Thoracic aorta (tissue), 2 donors: ENCODE results near the gene LRSAM1. TPM values are rescaled to one million over a fixed set of nuclear protein-coding genes. Genes with fewer than 3 reads are reported as not detected.

ENCODE experiments used
- ATAC-seq: fragments of 150-250 bp; one replicate; pipeline ENCODE4 v1.8.0; 2017; ENCODE audit warnings: low read depth; ENCODE audit not compliant: insufficient number of reproducible peaks, low FRiP score
- DNase-seq: peaks from one replicate; pipeline ENCODE4 v3.0.0-alpha.2; 2020; ENCODE audit warnings: low spot score
- H3K27ac ChIP-seq, 2 donors: fragments of 200-600 bp; sonication (generic); 1 replicate in 1 of 2; 2 replicates in 1 of 2; pipeline ENCODE4 v1.5.1; 2016; ENCODE audit warnings: mild to moderate bottlenecking in 2 of 2, moderate library complexity in 2 of 2
- H3K27me3 ChIP-seq: fragments of 200-600 bp; sonication (generic); replicated peaks from 2 replicates; pipeline ENCODE4 v1.6.0; 2016; ENCODE audit warnings: mild to moderate bottlenecking; ENCODE audit not compliant: insufficient read depth
- H3K36me3 ChIP-seq: fragments of 200-600 bp; sonication (generic); one replicate; pipeline ENCODE4 v1.5.1; 2016
- H3K4me1 ChIP-seq, 2 donors: fragments of 200-600 bp; sonication (generic); 1 replicate in 1 of 2; 2 replicates in 1 of 2; pipeline versions ENCODE4 v1.5.1 to v1.6.0; 2016; ENCODE audit warnings: low read depth in 2 of 2, mild to moderate bottlenecking in 1 of 2; ENCODE audit not compliant: control insufficient read depth in 1 of 2
- H3K4me3 ChIP-seq: fragments of 200-600 bp; sonication (generic); 2 replicates; pipeline ENCODE4 v1.5.1; 2016; ENCODE audit warnings: mild to moderate bottlenecking
- H3K9me3 ChIP-seq: fragments of 200-600 bp; sonication (generic); 2 replicates; pipeline ENCODE4 v1.5.1; 2016
- total RNA-seq, 2 donors: library from RNA; depleted of rRNA; stranded (reverse); fragments of >200 nt; gene quantifications; one replicate each; pipeline versions ENCODE4 v1.1.0 to v1.2.3, GENCODE V29; 2016
- TF ChIP-seq, protein P1 (sequence below): fragments of 200-600 bp; sonication (generic); IDR thresholded peaks from one replicate; pipeline ENCODE4 v1.5.1; 2019; ENCODE audit warnings: antibody characterized with exemption

The LRSAM1 gene
- total RNA-seq, 2 donors from 2014 or later = 16.4 to 22.6 TPM

DNA sequence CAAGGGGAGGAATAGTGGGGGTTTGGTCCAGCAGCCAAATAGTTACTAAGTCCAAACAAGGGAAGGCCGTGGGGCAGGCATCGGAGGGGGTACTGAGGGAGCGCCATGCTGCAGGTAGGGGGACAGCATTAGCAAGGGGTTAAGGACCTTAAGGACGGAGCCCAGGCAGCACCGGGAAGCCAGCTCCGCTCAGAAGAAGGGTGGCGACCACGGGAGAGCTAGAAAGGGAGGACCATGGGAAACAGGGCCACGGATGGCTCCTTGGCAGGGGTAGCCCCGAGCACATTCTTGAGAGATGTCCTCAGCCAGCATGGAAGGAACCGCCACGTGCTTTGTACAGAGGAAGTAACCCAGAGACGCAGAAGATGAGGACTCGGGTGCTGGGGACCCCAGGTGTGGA, 84.5 kb downstream of the LRSAM1 start:
- ATAC-seq (no peak), DNase-seq (no peak)
- H3K9me3 ChIP-seq = no peaks in the 10 kb centered on the region
- H3K4me1 ChIP-seq = peaks cover 40 to 75% of the 10 kb centered on the region in 2 donors
- no peak overlapping the region for H3K4me3 ChIP-seq
- no peaks in the 10 kb centered on the region for H3K27me3 ChIP-seq
- peak overlapping the region; percentile 44 to 90 for H3K27ac ChIP-seq
- no peaks in the 10 kb centered on the region for H3K36me3 ChIP-seq
- TF ChIP-seq, protein P1, sequence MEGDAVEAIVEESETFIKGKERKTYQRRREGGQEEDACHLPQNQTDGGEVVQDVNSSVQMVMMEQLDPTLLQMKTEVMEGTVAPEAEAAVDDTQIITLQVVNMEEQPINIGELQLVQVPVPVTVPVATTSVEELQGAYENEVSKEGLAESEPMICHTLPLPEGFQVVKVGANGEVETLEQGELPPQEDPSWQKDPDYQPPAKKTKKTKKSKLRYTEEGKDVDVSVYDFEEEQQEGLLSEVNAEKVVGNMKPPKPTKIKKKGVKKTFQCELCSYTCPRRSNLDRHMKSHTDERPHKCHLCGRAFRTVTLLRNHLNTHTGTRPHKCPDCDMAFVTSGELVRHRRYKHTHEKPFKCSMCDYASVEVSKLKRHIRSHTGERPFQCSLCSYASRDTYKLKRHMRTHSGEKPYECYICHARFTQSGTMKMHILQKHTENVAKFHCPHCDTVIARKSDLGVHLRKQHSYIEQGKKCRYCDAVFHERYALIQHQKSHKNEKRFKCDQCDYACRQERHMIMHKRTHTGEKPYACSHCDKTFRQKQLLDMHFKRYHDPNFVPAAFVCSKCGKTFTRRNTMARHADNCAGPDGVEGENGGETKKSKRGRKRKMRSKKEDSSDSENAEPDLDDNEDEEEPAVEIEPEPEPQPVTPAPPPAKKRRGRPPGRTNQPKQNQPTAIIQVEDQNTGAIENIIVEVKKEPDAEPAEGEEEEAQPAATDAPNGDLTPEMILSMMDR = no peak

DNA sequence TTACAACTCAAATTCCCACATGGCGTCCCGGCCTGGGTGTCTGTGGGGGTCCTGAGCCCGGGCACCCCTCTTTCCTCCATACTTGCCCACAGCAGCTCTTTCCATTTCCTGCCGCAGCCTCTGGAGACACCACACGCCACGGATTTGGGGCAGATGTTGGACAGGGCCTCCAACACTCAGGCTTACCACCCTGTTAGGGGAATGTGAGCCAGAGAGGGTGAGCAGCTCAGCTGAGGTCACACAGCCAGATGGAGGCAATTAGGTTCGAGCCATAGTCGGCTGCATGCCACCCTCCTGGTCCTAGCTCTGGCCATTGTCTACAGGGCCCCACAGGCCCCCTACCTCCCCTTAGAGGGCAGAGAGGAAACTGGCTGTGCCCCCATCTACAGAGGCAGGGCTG, 85.2 kb downstream of the LRSAM1 start:
- DNase-seq (no peak), ATAC-seq (no peak)
- H3K4me1 ChIP-seq = peaks cover 46 to 79% of the 10 kb centered on the region in 2 donors
- H3K4me3 ChIP-seq = no peak overlapping the region
- H3K9me3 ChIP-seq = no peaks in the 10 kb centered on the region
- H3K27ac ChIP-seq = peak overlapping the region in 1 of 2 donors; percentile 90
- no peaks in the 10 kb centered on the region for H3K36me3 ChIP-seq
- H3K27me3 ChIP-seq = no peaks in the 10 kb centered on the region
- TF ChIP-seq, protein P1 = no peak

DNA sequence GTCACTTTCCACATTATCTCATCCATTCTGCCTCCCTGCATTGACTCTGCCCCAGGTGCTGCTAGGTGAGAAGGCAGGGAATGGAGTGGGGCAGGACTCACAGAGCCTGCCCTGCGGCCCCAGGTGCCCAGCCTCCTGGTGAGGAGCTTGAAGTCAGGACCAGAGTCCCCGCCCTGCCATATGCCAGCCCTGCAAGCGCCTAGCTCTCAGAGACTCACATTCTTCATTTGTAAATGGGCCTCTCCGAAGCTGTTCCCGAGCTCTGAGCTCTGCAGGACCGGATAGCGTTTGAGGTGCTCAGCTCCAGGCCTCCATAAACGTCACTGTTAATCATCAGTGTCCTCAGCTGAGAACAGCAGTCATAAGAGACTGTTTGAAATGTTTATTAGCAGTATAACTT, 85.7 kb downstream of the LRSAM1 start:
- no peak overlapping the region for H3K4me3 ChIP-seq
- ATAC-seq (no peak), DNase-seq (no peak)
- no peaks in the 10 kb centered on the region for H3K36me3 ChIP-seq
- TF ChIP-seq, protein P1 = no peak
- H3K4me1 ChIP-seq = peaks cover 50 to 85% of the 10 kb centered on the region in 2 donors
- H3K27me3 ChIP-seq = no peaks in the 10 kb centered on the region
- peak overlapping the region in 1 of 2 donors; percentile 90 for H3K27ac ChIP-seq
- H3K9me3 ChIP-seq = no peaks in the 10 kb centered on the region

DNA sequence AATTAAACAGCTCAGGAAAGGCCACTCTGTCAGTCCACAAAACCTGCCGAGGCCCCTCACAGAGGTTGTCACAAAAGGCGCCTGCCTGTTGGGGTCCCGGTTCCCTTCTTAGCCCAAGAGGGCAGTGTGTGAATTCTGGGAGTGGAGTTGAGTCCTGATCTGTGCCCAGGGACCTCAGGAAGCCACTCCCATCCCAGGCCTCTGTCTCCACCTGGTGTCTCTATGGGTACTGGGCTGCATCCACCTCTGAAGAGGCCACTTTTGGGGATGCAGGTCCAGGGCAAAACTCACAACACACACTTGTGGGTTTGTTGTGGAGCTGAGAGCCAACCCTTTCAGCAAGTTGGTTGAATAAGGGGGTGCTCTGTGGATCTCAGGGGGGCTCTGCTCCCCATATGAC, 86.5 kb downstream of the LRSAM1 start:
- H3K4me3 ChIP-seq = no peak overlapping the region
- no peaks in the 10 kb centered on the region for H3K9me3 ChIP-seq
- TF ChIP-seq, protein P1 = no peak
- H3K27ac ChIP-seq = peak overlapping the region; percentile 20 to 90
- H3K36me3 ChIP-seq = no peaks in the 10 kb centered on the region
- ATAC-seq (no peak), DNase-seq (no peak)
- peaks cover 57 to 92% of the 10 kb centered on the region in 2 donors for H3K4me1 ChIP-seq
- no peaks in the 10 kb centered on the region for H3K27me3 ChIP-seq

DNA sequence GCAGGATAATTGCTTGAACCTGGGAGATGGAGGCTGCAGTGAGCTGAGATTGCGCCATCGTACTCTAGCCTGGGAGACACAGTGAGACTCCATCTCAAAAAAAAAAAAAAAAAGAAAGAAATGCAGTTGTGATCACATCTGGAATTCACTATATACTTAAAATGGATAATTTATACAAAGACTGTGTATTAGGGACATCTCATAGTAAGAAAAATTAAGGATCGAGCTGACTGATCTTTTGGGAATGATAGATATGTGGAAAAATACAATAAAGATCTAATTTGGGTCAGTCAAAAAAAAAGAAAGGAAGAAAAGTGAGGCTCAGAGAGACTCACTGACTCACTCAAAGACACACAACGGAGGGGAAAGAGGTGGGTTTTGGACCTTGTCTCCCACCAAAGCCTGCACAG, 87.5 kb downstream of the LRSAM1 start:
- Histone ChIP-seq H3K27ac (peak overlapping the region; percentile 43 to 90), H3K4me3 (no peak overlapping the region), H3K4me1 (peaks cover 68 to 98% of the 10 kb centered on the region in 2 donors), H3K9me3 (no peaks in the 10 kb centered on the region), H3K27me3 (no peaks in the 10 kb centered on the region), H3K36me3 (no peaks in the 10 kb centered on the region)
- TF ChIP-seq, protein P1 = no peak
- DNase-seq (no peak), ATAC-seq (no peak)
